Stimulated activated CD8-positive, alpha-beta memory T cell treated with anti-CD3 and anti-CD28 coated beads, Interleukin-12 subunit alpha, Interleukin-12 subunit beta, amount 100 ng/mL, for 4 hours (primary cell): ENCODE results near the gene EPAS1.

ENCODE experiments used
- DNase-seq: peaks from one replicate; pipeline ENCODE4 v3.0.0-alpha.2; 2020; ENCODE audit warnings: low read depth

The EPAS1 gene

DNA sequence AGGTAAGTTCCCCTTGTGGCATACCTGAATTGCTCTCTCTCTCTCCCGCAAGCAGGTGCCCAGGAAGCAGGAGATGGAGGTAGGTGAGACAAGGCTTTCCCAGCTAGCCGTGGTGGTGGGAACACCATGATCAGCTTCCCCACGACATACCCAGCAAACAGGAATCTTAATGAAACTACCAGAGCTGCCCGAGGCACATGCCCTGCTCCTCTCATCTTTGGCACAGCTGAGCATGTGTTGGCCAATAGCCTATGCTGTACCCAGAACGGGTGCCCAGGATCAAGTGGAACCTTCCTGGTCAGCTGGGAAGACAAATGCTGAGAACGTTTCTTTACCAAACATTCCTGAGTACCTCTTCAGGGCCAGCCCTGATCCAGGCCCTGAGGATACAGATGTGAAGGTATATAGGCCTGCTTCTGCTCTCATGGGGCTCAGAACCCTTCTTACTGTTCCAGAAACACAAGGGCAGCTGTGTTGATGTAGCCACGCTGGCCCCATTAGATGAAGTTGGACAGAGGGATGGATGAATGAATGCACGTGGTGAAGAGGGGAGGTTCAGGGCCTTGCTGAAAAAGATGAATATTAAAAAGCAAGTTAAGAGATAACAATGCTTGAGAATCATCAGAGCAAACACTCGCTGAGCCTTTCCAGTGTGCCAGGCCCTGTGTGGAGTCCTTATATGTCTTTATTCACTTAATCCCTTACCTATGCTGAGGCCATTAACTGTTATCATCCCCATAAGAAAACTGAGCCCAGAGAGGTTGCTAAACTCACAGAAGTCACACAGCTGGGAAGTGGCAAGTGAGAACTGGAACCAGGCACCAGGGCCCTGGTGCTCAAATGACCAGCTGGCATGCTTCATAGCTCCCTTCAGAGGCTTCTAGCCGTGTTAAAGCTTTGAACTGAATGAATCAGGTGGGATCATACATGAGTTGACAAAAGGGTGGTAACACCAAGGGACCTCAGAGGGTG is 113.4 kb downstream of the EPAS1 start:
- DNase-seq, result no peak

DNA sequence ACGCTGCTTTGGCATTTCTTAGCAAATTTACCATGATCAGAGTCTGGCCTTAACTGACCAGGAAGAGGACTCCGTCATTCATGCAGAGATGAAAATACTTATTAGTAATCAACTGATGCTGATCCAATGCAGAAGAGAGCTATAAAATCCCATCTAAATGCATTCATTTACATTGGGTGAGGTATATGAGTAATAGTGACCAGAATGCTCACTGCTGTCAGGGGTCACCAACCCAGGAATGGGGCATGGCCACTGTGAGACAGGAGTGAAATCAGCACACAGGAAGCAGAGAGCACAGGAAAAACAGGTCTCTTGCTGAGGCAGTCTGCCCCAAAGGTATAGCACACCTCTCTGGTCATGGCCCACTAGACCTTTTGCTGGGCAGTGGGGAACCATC is 114.0 kb downstream of the EPAS1 start:
- no peak for DNase-seq

DNA sequence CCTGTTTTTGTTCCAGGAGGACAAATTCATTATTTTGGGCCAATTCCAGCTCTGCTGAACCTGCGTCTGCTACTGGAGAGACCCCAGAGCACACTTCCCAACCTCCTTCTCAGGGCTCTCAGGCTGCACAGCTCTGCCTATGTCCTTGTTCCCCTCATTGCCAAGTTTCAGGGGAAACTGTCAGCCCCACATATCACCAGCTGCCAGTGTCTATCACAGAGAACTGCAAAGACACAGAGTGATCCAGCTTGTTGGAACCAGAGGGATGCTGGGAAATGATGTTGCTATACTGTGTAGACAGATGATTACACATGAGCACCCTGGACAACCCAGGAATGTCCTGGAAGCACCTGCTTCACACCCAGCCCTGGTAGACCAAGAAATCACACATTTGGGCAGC is 114.8 kb downstream of the EPAS1 start:
- no peak for DNase-seq

DNA sequence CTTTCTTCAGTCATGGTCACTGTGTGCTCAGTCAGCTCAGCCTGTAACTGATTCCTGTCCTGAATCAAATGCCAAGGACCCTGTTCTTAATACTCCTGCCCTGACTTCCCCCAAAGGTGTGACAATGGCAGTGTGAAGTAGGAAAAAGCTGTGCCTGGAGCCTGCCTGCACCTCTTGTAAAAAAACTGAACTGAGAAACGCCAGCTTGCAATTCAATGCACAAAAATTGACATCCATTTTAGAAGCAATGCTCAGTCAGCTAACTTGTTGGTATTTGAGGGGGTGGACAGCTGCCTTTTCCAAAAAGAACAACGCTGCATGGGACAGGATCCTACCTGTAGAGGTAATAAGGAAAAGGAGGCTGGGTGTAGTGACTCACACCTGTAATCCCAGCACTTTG is 115.9 kb downstream of the EPAS1 start:
- DNase-seq, result no peak

DNA sequence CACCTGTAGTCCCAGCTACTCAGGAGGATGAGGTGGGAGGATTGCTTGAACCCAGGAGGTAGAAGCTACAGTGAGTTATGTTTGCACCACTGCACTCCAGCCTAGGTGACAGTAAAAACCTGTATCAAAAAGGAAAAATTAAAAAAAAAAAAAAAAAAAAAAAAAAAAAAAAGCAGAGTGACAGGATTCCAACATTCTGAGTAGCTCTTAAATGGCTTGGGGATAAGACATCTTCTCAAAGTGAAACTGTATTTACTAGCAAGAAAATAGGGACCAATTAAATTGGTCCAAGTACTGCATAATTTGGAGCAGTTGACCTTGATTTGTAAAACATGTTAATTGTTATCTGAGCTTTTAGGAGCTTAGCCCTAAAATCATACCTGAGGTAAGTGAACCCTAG is 116.4 kb downstream of the EPAS1 start:
- DNase-seq, result no peak

DNA sequence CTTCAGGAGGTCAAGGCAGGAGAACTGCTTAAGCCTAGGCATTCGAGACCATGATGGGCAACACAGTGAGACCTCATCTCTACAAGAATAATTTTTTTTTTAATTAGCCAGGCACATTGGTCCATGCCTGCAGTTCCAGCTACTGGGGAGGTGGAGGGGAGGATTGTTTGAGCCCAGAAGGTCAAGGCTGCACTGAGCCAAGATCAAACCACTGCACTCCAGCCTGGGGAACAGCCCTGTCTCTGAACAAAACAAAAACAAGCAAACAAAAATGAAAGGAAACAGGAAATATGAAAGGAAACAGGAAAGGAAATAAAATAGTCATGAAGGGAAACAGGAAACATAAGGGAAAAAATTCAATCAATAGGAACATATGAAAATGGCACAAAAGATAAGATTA is 117.5 kb downstream of the EPAS1 start:
- DNase-seq, result no peak

DNA sequence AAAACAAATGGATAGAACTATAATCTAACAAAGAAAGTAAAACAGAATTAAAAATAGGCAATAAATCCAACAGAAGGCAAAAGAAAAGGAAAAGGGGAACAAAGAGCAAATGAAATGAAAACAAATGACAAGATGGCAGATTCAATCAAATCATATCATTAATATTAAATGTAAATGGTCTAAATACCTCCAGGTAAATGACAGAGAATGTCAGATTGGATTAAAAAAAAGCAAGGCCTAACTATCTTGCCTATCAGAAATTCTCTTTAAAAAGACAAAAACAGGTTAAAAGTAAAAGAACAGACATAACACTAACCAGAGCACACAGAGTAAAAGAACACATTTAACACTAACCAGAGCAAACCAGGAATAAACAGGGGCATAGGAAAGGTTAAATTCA is 119.1 kb downstream of the EPAS1 start:
- no peak for DNase-seq

DNA sequence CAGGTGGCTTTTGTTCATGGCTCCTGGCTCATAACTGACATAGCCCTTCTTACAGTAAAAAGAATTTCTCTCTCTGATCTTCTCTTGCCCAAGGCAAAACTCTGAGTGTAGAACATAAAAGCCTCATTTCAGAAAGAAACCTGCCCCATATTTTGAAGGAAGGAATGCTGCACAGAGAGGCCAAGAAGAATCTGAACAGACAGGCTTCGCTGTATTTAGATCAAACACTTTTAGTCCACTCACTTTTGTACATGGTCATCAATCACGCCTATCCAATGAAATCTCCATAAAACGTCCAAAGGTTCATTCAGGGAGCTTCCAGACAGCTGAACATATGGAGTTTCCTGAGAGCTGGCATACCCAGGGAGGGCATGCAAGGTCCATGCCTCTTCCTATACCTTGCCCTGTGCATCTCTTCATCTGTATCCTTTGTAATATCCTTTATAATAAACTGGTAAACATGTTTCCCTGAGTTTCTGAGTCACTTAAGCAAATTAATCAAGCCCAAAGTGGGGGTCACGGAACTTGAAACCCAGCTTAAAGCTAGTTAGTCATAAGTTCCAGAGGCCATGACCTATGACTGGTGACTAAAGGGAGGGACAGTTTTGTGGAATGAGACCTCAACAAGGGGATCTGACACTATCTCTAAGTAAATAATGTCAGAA is 119.7 kb downstream of the EPAS1 start:
- no peak for DNase-seq

DNA sequence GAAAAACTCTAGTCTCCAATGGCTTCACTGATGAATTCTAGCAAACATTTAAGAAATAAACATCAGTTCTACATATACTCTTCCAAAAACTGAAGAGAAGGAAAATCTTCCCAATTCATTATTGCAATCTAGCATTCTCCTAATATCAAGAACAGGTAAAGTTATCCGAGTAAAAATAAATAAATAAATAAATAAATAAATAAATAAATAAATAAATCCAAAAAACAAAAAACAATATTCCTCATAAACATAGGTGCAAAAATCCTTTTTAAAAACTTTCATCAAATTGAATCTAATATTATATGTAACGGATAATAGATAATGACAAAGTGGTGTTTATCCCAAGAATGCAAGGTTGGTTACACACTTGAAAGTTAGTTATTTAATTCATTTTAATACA is 123.7 kb downstream of the EPAS1 start:
- DNase-seq, result no peak

DNA sequence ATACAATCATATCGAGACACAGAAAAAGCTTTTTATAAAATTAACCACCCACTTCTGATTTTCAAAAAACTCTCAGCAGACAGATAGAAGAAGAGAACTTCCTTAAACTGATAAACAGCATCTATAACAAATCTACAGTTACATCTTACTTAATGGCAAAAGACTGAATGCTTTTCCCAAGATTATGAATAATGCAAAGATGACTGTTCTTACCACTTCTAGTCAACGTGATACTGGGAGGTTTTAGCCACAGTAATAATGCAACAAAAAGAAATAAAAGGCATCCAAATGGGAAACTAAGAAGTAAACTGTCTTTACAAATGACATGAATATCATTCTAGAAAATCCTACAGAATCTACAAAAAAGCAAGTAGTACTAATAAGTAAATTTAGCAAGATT is 124.2 kb downstream of the EPAS1 start:
- DNase-seq, result no peak

DNA sequence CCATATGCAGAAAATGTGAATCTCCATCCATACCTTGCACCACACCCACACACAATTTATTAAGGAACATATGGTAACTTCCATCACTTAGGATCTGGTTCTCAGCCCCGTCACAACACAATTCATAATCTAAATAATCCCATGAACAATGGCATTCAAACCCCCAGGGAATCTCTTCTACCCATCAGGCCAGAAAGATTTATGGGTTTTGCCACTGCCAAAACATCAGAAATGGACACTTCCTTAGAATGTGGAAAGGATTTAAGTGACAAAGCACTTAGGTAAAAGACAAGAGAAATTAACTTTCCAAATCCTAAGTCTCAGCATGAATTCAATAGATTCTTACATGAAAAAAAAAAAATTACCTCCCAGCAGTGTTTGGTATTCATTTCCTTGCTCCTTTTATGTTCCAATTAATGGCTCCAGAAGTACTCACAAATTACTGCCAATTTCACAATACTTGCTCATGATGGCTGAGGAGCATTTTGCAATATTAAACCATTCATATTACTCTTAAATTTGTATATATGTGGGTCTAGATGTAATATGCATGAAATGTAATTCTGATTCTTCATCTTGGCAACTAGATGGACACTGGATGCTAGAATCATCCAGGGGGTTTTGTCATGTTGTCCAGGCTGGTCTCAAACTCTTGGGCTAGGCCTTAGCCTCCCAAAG is 125.6 kb downstream of the EPAS1 start:
- DNase-seq, result no peak

DNA sequence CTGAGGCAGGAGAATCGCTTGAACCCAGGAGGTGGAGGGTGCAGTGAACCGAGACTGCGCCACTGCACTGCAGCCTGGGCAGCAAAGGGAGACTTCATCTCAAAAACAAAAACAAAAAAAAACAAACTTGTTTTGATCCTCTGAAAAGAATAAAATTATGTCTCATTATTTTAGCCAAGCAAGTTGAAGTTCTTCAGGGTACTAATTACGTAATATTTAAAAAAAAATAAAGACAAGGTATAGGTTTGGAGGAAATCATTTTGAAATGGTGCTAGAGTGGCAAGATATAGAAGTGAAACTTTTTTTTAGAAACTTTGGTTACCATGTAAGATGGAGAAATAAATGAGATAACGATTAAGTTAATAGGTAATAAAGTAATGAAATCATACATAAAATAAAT is 127.7 kb downstream of the EPAS1 start:
- no peak for DNase-seq

DNA sequence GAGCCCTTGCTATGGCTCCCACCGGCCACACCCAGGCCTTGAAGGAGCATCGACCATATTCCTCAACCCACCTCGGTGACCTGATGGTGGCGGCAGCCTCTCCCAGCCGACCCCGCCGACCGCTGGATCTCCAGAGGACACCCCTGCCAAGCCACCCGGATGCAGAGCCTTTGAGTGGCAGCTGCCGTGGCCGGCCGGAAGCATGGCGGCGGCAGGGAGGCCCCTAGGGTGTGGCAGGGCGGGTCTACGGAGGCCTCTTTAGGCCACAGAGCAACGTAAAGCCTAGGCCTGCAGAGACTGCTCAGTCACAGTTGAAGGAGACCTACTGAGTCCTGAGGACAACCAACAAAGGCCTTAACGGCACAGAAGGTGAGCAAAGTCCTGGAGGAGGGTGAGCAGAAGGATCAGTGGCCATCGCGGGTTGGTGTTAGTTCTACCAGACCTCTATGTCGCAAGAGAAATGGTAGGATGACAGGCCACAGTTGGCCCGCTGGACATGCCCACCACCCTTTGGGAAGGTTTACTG is 131.8 kb downstream of the EPAS1 start:
- DNase-seq, result no peak

DNA sequence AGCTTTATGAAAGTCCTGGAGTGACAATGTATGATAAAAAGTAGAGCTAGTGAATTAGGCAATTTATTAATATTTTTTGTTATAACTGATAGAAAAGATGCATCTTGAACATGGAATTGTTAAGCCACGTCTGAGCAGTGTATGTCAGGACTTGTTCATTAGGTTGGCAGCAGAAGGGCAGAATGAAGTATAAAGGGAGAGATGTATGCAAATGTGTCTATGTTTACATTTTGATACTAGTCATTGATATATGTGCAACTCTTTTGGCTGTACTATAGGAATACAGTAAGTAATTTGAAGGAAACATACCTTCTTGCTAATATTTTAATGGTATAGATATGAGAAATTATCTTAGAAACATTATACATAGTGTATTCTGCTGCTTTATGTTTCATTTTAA is 133.2 kb downstream of the EPAS1 start:
- no peak for DNase-seq

DNA sequence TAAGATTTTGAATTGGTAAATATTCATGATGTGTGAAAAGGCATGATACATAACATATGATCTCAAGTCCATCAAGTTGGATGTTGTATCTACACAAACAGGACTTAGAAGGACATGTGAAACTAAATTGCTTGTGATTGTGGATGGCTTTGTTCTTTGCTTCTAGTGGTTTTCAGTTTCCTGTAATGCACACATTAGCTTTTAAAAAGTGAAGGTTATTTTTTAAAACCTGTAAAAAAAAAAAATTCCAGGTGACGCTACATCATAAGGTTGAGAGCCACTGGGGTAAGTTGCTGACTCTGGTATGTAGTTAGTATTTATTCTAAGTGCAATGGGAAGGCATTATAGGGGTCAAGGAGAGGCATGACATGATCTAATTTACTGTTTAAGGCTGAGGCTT is 133.8 kb downstream of the EPAS1 start:
- DNase-seq, result no peak

DNA sequence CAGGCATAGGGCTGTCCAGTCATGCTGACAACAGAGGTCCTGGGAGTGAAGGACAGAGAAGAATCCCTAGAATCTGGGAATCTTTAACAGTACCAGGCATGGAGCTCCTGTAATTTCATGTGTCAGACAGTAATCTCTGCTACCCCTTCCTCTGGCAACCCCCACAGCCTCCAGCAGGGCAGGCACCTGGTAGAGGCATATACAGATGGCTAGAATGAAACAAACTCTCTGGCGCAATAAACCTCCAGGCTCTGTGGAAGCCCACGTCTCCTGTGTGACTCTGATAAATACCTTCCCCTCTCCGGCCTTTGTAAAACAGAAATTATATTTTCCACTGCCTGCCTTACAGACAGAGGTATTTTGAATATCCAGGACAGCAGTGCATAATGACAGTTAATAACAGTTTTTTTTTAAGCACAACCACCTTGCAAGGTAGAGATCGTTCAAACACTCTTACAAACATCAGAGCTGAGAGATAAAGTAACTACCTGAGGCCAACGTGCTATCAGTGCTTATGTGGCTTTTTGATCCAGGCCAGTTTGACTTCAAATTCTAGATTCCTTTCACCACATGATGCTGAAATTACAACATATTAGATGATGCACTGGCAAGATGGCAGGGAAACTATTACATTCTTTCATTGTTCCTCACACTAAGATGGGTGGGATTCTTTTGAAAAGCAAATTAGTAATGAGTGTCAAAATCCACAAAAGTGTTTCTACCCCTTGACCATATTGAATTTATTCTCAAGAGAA is 134.5 kb downstream of the EPAS1 start:
- no peak for DNase-seq

DNA sequence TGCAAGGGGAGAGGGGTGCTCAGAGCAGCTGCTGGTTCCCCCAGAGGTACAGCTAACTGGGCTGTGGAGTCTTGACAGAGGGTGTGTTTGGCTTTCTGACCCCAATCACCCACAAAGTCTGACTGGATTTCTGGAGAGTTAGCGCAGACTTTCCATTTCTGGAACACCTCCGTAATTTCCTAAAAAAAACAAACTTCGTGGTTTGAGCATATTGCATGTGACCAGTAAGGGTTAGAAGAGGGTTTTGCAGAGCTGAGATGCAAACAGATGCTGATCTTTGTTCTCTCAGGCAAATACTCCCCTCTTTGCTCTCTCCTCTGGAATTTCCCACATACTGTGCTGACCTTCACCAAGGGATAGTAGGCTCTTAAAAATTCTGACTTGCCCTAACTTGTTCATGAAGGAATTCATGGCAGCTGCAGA is 137.7 kb downstream of the EPAS1 start:
- DNase-seq, result no peak

DNA sequence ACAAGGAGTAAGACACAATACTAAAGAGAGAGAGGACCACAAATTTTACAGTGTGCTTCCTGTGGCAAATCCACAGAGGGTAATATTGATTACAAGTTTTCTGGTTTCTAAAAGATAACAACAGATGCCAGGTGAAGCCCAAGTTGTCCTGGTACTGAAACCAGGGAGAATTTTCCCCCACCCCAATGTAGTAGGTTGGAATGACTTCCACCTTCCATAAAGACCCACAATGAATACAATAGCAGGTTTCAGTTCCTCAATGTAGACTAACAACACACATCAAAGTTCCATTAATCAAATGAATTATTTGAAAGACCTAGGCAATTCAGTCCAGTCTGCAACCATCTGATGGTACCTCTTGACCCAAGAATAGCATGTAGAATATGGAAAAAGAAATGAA is 138.1 kb downstream of the EPAS1 start:
- DNase-seq, result no peak

DNA sequence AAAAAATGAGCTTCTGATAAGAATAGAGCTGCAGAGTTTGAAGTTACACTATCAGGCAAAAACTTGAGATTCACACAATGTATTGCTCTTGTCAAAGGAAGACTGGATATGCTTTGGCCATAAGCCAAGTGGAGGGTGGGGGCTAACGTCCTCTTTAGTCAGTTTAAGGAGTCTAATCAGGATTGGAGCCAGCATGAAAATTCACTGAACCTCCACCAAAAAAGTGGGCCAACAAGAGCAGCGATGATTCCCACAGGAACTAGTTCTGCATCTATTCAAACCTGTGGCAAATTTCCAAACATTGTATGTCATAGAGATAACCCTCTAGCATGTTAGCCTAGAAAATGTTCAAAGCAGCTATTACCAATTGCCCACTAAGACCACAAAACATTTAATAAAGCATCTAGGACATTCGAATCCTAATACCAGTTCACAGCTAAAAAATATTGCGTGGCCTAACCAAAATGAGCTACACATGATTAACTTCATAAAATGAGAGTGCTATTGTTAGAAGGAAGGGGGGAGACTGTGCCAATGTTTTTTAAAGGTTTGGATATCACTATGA is 138.7 kb downstream of the EPAS1 start:
- DNase-seq, result no peak
